Measurements from ENCODE around the gene KCNT2.

Gene KCNT2

GRCh38 chr1:196502437-196502836 is 105.8 kb downstream of the KCNT2 start:
- Histone ChIP-seq H3F3A (ENCODE audit: control insufficient read depth, insufficient read depth) (no peaks in the 10 kb centered on the region), H3K4me2 (ENCODE audit: low read length) (no peak overlapping the region), H3K36me3 (ENCODE audit: control insufficient read depth, low read length) (no peaks in the 10 kb centered on the region), H3K27ac (ENCODE audit: low read depth, low read length) (no peak overlapping the region), H3K79me2 (ENCODE audit: control insufficient read depth, low read length) (no peaks in the 10 kb centered on the region), H3K4me3 (ENCODE audit: low read length) (no peak overlapping the region), H3K4me1 (ENCODE audit: control insufficient read depth, low read length) (no peaks in the 10 kb centered on the region), H4K20me1 (ENCODE audit: control insufficient read depth, insufficient read depth, low read depth, low read length) (no peaks in the 10 kb centered on the region), H3K9me3 (ENCODE audit: control insufficient read depth, insufficient read depth, low read length) (no peaks in the 10 kb centered on the region), H3K9me2 (replicated peaks; ENCODE audit: control insufficient read depth, low read length) (no peaks in the 10 kb centered on the region; the same call in 1 of the 2 replicates), H3K27me3 (ENCODE audit: control insufficient read depth, low read length) (no peaks in the 10 kb centered on the region)
- no peak for TF ChIP-seq CTCF (IDR thresholded peaks at IDR 0.05; ENCODE audit: low read depth, low read length, poor library complexity, severe bottlenecking)
- no peak for TF ChIP-seq EZH2phosphoT487 (IDR thresholded peaks at IDR 0.05; ENCODE audit: borderline replicate concordance, low read length)

GRCh38 chr1:196501760-196502428 is 106.3 kb downstream of the KCNT2 start:
- H4K20me1 ChIP-seq (ENCODE audit: control insufficient read depth, insufficient read depth, low read depth, low read length), result no peaks in the 10 kb centered on the region
- TF ChIP-seq EZH2phosphoT487 (IDR thresholded peaks at IDR 0.05; ENCODE audit: borderline replicate concordance, low read length) (no peak), CTCF (IDR thresholded peaks at IDR 0.05; ENCODE audit: low read depth, low read length, poor library complexity, severe bottlenecking) (no peak)
- H3K9me2 ChIP-seq (replicated peaks; ENCODE audit: control insufficient read depth, low read length), result no peaks in the 10 kb centered on the region; the same call in 1 of the 2 replicates
- no peaks in the 10 kb centered on the region for H3K9me3 ChIP-seq (ENCODE audit: control insufficient read depth, insufficient read depth, low read length)
- H3K27me3 ChIP-seq (ENCODE audit: control insufficient read depth, low read length), result no peaks in the 10 kb centered on the region
- no peak overlapping the region for H3K27ac ChIP-seq (ENCODE audit: low read depth, low read length)
- no peaks in the 10 kb centered on the region for H3K79me2 ChIP-seq (ENCODE audit: control insufficient read depth, low read length)
- no peak overlapping the region for H3K4me3 ChIP-seq (ENCODE audit: low read length)
- H3F3A ChIP-seq (ENCODE audit: control insufficient read depth, insufficient read depth), result no peaks in the 10 kb centered on the region
- H3K36me3 ChIP-seq (ENCODE audit: control insufficient read depth, low read length), result no peaks in the 10 kb centered on the region
- H3K4me1 ChIP-seq (ENCODE audit: control insufficient read depth, low read length), result no peaks in the 10 kb centered on the region
- no peak overlapping the region for H3K4me2 ChIP-seq (ENCODE audit: low read length)

GRCh38 chr1:196497817-196498216 is 110.4 kb downstream of the KCNT2 start:
- TF ChIP-seq CTCF (IDR thresholded peaks at IDR 0.05; ENCODE audit: low read depth, low read length, poor library complexity, severe bottlenecking), result no peak
- no peak for TF ChIP-seq EZH2phosphoT487 (IDR thresholded peaks at IDR 0.05; ENCODE audit: borderline replicate concordance, low read length)
- H3K9me3 ChIP-seq (ENCODE audit: control insufficient read depth, insufficient read depth, low read length), result no peaks in the 10 kb centered on the region
- H3K4me3 ChIP-seq (ENCODE audit: low read length), result no peak overlapping the region
- H3K27ac ChIP-seq (ENCODE audit: low read depth, low read length), result no peak overlapping the region
- no peaks in the 10 kb centered on the region for H3F3A ChIP-seq (ENCODE audit: control insufficient read depth, insufficient read depth)
- no peaks in the 10 kb centered on the region for H3K79me2 ChIP-seq (ENCODE audit: control insufficient read depth, low read length)
- no peaks in the 10 kb centered on the region for H4K20me1 ChIP-seq (ENCODE audit: control insufficient read depth, insufficient read depth, low read depth, low read length)
- H3K27me3 ChIP-seq (ENCODE audit: control insufficient read depth, low read length), result no peaks in the 10 kb centered on the region
- H3K4me2 ChIP-seq (ENCODE audit: low read length), result no peak overlapping the region
- H3K4me1 ChIP-seq (ENCODE audit: control insufficient read depth, low read length), result no peaks in the 10 kb centered on the region
- no peaks in the 10 kb centered on the region for H3K36me3 ChIP-seq (ENCODE audit: control insufficient read depth, low read length)
- no peaks in the 10 kb centered on the region for H3K9me2 ChIP-seq (replicated peaks; ENCODE audit: control insufficient read depth, low read length)

Measured in DOHH2 (cell line).